ENCODE data around the gene SLC35F1.

Gene SLC35F1

DNA sequence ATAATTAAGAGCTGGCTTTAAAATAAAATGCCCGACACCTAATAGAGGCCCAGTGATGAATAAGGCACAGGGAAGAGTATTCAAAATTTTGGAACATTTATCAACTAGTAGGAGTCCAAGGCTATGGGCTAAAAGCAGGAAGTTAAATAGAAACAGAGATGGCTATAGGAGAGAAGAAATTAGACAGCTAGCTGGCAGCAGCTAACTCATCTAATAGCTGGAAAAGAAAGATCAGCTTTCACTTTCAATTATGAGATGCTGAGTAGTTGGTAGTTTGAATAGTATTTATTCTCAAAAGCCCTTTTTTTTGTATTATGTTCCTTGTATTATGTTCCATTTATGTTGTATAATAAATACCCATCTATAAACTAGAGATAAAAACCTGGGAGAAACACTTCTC, 215.7 kb downstream of the SLC35F1 start:
- DNase-seq (ENCODE audit: low read depth), result no peak

DNA sequence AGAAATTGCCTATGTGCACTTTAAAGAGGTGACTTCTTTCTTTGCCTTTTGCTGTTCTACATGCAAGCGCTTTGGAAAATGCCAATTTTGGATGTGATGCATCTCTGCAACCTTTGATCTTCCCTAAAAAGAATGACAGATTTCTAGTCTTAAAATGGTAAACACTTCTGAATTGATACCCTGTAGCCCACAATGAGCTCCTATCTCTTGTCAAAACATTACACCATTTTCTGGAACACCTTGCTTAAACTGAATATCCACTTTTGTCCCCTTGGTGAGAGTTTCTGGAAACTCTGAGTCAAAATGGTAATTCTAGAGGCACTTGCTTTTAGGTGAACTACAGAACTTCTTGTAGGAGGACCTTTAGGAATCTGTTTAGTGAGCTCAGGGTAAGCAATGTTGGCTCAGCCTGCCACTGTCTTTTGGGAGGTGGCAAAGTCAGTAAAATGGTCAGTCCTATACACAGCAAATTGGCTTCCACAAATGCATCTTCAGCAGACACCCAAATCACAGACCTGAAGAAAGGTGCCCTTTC, 216.5 kb downstream of the SLC35F1 start:
- no peak for DNase-seq (ENCODE audit: low read depth)

DNA sequence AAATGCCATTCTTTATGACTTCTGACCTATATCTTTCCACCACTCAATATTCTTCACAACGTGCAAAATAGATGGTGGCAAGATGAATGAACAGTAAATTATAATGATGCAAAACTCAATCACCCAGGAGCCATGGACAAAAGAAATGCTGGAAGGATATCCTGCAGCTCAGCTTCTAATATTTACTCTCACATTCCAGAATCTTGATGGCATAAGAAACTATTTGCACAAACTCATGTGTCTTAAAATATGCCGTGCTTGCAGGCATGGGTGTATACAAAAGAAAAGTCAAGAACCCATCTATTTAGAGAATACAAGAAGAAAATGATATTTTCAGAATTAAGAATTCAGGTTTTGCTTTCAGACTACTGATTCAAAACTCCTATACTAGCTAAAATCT, 217.8 kb downstream of the SLC35F1 start:
- no peak for DNase-seq (ENCODE audit: low read depth)

DNA sequence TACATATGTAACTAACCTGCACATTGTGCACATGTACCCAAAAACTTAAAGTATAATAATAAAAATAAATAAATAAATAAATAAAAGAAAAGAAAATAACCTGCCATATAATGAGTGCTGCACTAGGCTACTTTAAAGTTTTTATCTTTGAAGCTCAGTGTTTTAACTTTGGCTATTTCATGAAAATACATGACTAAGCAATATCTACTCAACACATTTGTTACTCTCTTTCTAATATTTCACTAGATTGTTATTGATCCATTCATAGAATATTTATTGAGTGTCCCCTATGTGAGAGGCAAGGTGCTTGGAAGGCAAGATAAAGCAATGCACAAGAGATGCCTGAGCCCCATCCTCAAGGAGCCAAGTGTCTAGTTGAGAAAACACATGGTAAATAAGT, 221.7 kb downstream of the SLC35F1 start:
- DNase-seq (ENCODE audit: low read depth), result no peak

DNA sequence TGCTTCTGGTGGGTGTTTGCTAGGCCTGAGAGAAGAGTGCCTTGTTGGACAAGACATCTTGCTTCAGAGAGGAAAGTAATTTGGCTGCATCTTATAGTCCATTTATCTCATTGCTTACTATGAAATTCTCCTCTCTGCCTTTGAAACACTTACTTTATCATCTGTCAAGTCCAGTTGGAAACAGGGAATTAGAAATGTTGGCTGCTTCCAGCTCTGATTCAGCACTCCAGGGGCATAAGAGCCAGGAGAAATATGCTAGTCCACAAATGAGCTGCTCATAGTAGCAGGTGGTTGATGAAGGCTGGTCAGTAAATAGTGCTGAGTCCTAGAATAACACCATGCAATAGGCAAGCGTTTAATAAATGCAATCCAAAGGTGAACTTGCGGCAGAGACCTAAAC, 227.1 kb downstream of the SLC35F1 start:
- DNase-seq (ENCODE audit: low read depth), result no peak

DNA sequence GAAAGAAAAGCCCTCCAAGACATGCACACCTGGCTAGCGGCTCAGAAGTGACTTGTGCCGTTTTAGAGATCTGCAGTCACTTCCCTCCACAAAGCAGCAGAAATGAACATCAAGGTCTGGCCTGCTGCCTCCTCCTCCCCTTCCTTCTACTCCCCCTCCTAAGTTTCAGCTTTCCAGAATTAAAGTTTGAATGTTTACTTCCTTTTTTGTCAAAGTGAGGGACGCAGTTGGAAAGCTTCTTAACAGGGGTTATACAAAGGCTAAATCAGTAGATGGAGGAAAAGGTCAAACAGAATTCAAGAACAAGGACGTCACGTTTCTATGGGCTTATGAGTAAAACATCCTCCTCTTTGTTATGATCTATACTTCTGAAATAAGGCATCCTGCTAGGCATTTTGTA, 227.7 kb downstream of the SLC35F1 start:
- no peak for DNase-seq (ENCODE audit: low read depth)

DNA sequence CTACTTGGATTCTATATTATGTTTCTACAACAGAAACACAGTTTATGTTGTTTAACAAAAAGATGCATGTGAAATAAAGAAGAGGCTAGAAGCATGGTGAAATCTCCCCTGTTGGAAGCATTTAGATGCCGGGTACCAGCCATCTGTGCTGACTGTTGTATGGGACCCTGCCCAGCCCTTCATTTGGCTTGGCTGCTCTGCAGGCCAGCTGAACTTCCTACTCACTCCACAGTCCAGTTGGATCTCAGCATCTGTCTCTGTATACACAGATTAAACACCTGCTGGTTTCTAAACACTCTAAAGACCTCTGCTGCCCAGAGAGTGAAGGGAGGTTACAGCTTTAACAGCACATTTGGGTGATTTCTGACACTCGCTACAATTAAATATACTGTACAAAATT, 228.3 kb downstream of the SLC35F1 start:
- no peak for DNase-seq (ENCODE audit: low read depth)

DNA sequence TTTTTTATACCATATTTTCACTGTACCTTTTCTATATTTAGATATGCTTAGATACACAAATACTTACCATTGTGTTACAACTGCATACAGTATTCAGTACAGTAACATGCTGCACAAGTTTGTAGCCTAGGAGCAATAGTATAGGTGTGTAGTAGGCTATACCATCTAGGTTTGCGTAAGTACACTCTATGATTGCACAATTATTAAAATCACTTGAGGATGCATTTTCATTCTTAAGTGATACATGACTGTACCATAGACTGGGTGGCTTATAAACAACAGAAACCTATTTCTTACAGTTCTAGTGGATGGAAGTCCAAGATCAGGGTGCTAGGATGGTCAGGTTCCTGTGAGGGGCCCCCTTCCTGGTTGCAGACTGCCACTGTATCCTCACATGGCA, 234.1 kb downstream of the SLC35F1 start:
- no peak for DNase-seq (ENCODE audit: low read depth)

DNA sequence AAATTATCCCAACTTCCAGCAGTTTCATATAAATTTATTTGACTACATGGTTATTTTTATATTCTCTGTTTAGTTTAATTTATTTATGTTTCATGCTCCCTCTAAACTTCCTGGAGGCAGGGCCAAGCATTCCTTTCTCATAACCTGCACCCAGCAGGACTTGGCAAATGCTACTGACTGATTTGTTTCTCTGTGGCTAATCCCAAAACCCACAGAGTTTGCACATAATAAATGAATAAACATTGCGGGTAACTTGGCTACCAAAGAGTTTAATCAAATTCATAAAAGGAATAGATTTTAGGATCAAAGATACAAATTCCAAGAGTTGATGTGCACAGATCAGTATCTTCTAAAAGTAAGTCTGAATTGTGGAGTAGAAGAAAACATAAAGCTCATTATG, 239.5 kb downstream of the SLC35F1 start:
- no peak for DNase-seq (ENCODE audit: low read depth)

DNA sequence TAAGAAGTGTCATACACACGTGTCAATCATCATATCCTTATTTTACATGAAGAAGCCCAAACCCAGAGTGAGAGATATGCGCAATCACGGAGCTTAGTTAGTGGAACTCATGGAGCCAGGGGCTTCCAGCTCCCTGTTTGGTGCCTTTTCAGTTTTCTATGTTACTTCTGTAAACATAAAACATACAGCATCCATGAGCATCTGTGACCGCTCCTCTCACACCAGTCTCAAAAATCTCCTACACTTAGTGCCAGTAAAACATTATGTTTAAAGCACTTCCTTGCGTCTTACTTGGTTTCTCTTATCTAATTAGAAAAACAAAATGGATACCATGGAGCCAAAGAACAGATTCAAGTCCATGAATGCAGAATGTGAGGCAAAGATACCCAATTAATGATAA, 240.4 kb downstream of the SLC35F1 start:
- DNase-seq (ENCODE audit: low read depth), result no peak

DNA sequence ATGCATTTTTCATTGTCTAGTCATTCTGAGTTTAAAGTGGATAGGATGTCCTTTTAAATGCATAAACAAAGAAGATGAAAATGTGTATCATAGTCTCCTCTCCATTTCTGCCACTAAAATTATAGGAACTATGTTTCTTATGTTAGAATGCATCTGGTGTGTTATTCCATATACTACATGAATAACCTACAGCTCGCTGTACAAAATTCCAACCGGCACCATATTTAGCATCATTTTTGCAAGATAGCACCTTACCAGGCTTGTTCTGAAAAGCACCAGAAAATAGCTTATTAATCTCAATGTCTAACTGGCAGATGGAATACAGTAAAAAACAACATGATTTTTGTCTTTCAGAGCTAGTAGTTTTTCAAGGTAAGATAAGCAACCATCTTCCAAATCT, 241.5 kb downstream of the SLC35F1 start:
- no peak for DNase-seq (ENCODE audit: low read depth)

DNA sequence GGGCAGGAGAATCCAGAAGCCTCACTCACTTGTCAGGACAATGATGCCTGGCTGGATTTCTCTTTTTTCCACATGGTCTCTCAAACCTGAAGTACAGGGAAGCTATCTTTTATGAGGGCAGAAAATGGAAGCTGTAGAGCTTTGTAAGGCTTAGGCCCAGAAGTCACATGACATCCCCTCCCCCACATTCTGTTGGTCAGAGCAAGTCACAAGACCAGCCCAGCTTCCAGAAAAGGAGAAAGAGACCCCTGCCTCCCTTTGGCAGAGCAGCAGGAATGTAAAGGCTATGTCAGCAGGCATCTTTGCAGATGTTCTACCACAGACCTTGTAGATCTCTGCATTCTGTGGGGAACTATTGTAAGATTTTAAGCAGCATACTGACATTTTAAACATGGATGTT, 245.5 kb downstream of the SLC35F1 start:
- no peak for DNase-seq (ENCODE audit: low read depth)

DNA sequence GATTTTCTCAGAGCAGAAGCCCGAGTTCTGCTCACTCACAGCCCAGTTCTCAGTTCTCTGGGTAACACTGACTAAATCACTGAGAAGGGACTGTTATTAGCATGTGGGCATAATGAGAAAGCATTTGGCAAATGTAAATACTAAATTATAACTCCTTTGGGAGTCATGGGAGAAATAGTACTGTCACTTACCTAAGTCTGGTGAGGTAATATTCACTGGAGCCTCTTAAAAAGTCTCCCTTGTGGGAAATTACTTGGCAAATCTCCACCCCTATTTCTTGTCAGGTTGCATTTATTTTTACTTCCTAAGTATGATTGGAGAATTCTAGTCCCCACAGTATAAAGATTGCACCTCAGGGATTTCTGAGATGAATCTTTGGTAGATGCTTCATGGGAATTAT, 254.3 kb downstream of the SLC35F1 start:
- no peak for DNase-seq (ENCODE audit: low read depth)

DNA sequence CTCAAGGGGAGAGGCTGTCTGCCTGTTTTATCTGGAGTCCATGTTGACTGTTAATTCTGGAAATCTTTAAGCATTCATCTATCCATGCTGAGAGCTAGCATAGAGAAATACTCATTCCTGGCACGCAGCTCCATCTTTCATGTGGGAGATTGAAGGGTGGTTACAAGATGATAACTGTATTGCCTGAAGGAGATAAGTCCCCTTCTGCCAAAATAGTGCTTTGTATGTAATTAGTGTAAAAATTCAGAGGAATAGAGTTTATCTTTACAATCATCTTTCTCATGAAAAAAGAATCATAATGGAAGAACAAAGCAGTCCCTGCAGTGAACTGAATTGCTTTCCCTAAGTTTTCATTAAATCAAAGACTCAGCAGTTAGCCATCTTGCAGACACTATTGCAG, 256.5 kb downstream of the SLC35F1 start:
- DNase-seq (ENCODE audit: low read depth), result no peak

DNA sequence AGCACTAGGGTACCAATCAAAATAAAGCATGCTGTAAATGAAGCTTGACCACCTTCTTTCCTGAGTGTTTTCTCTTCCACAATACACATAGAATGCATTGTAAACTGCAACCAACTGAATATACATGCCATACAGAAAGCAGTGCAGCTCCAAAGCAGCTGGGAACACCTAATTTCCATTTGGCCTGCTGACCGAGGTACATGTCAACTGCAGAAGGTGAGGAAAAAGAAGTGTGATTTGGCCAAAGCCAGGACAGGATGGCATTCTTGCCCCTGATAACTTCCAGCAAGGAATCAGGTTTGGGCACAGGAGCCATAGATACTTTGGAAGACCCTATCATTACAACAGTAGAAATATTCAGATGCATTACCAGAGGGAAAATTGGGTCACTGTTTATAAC, 258.4 kb downstream of the SLC35F1 start:
- no peak for DNase-seq (ENCODE audit: low read depth)

DNA sequence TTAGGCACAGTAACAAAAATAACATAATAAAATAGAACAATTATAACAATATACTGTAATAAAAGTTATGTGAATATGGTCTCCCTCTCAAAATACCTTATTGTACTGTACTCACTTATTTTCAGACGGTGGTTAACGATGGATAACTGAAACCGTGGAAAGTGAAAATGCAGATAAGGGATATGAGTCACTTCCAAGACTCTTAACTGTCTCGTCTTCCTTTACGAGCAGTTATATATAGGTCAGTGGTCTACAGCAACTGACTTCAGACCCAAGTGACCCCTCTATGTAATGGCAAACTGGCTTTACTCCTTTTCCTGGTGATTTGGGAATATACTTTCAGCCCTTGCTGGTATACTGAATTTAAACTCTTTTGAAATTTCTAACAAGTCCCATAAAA, 261.4 kb downstream of the SLC35F1 start:
- no peak for DNase-seq (ENCODE audit: low read depth)

DNA sequence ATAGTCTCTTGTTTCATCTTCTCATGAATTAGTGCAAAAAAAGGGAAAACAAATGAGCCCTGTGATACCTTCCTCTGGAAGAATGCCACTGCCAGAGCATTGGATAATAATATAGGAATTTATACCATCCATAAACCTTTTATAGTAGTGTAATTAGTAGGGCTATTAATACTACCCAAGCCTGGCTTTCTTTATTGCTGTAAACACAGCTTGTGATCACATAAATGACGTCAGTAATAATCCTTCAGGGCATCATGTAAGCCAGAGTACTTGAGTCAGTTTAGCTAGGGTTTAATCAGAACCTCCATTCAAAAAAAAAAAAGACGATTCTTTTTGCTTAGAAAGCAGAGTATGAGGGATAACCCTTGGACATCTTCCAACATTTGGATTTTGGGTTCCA, 264.8 kb downstream of the SLC35F1 start:
- no peak for DNase-seq (ENCODE audit: low read depth)

DNA sequence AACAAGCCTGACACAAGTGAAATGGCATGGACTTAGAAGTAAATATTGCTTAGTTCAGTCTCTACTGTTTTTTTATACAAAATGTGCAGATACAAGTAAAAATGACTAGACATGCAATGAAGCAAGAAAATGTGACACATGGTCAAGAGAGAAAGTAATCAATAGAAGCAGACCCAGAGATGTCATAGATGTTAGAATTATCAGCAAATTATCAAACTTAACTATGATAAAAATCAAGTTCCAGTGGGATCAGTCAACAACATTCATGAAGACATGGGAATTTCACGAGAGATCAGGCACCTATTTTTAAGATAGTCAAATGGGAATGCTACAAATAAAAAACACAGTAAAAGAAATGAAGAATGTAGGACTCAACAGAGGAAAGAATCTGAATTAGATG, 267.0 kb downstream of the SLC35F1 start:
- no peak for DNase-seq (ENCODE audit: low read depth)

DNA sequence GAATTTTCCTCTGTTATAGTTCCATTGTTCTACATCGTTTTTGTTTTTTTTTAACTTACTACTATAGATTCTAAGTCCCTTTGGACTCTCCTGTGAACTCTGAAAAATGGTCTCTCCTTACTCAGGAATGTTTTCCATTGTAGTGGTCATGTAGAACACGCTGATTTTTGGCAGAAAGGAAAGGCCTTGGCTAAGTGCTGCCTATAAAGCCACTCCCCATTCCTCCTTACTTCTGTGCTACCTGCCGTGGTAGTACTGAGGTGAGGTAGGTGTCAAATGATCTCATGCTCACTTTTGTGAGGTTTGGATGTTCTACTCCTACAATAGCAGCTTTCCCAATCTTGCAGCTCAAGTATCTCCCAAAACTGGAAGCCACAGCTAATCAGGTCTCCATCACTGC, 270.7 kb downstream of the SLC35F1 start:
- DNase-seq (ENCODE audit: low read depth), result no peak

DNA sequence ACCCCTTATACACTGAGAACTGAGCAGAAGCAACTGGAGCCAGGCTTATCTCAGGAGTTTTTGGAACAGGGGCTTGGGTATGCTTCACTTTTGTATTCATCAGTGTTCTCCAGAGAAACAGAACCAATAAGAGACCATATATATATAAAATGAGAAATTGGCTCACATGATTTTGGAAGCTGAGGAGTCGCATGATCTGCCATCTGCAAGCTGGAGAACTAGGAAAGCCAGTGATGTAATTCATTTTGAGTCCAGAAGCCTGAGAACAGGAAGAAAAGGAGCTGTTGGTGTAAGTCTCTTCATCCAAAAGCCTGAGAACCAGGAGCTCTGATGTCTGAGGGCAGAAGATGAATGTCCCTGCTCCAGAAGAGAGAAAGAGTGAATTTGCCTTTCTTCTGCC, 272.0 kb downstream of the SLC35F1 start:
- no peak for DNase-seq (ENCODE audit: low read depth)

DNA sequence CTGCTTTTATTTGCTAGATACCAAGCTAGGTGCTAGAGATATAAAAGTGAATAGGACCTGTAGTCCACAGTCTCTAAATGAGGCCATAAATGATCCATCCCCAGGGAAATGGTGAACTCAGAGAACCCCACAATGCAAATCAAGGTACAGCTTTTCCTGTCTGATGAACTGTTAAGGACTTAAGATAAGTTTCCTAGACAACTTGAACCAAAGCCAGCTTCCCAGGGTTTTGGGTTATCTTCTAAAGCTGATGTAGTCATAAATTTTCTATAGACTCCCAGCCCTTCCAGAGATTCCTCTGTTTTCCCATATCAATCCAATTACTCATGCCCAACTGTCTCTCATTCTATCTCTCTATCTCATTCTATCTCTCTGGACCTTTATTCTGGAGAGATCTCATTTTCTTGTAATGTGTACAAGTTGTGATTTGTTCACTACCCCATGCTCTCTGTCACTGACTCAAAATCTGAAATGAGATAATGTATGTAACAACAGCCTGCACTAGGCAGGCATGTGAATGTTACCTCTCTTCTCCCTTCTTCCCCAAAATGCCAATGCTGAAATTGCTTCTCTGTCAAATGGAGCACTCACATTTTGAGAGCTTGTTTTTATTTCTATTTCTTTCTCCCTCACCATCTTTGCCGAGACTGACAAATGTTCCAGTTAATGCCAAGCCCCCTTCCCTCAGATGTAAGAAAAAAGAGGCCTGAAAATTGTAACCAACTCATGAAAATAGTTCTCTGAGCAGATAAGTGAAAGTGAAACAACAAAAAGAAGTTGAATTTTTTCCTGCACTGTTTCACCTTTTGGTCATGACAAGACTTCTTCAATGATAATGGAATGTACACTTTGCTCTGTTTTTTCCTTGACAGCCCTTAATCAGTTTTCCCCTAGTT, 279.9 kb downstream of the SLC35F1 start:
- DNase-seq (ENCODE audit: low read depth), result peak; percentile 2

DNA sequence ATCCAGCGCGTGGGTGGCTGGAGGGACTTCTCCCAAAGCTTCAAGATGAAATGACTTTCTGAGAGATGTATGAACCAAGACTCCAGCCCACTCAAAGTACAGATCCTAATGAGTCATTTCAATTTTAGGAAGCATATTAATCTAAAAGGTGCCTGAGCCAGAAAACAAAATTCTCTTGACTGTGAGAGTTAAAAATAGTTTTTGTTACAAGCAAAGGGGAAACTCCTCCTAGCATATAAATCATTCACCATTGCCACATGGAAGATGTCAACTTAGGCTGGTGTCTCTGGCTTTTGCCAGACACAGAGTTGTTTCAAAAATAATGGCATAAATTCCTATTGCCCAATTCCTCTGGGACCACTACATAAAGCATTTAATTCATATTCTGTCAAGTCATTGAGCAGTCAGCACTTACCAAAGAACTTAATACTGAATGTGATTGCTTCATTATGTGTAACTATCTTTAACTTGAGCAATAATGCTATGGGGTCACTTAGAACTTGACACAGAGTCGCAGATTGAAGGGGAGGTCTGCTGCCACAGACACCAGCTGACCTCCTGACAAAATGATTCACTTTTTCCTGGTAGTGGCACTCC, 280.6 kb downstream of the SLC35F1 start:
- DNase-seq (ENCODE audit: low read depth), result peak; percentile 17

DNA sequence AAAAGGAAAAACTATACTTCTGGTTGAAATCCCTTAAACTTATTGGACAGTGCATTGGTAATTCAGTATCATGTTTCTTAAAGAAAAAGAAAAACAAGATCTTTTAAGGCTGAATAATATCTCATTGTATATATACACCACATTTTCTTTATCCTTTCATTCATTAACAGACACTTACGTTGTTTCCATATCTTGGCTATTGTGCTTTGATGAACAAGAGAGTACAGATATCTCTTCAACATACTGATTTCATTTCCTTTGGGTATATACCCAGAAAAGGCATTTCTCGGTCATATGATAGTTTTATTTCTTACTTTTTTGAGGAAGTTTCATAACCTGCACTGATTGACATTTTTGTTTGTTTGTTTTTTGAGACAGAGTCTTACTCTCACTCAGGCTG, 281.5 kb downstream of the SLC35F1 start:
- no peak for DNase-seq (ENCODE audit: low read depth)

DNA sequence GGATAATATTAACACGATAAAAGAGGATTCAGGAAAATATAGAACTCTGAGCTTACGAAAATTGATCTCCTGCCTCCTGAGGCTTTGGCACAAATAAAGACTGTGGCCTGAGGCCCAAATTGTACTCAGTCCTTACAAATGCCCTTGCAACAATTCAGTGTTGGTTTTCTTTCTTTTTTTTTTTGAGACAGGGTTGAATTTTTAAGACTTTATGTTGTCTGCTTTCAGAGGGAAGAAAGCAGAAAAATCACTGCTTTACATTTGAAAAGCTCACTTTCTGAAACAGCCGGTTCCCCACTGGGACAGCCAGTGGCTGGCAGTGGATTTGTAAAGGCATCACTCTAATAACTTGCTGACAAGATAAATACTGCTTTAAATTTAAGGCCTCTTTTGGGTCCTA, 290.5 kb downstream of the SLC35F1 start:
- no peak for DNase-seq (ENCODE audit: low read depth)
